Measurements from ENCODE around the gene NCMAP.

NCMAP gene

DNA sequence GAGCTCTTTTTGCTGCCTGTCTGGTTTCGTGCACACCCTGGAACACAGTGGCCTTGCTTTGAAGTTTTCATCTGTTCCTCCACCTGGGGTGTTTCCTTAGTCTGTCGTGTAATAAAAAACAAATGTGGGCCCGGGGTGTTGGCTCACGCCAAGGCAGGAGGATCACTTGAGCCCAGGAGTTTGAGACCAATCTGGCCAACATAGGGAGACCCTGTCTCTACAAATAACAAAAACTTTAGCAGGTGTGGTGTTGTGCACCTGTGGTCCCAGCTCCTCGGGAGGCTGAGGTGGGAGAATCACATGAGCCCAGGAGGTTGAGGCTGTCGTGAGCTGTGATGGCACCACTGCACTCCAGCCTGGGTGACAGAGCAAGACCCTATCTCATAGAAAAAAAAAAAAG, 4.5 kb downstream of the NCMAP start:
- H3K4me3 ChIP-seq (ENCODE audit: low read depth, low read length): no peak overlapping the region
- DNase-seq (ENCODE audit: low read depth): no peak
- no peak for TF ChIP-seq CTCF (conservative IDR thresholded peaks at IDR 0.05; ENCODE audit: low read depth, low read length)

GRCh38 chr1:24562625-24563024, 6.7 kb downstream of the NCMAP start:
- peak; percentile 21 for DNase-seq (ENCODE audit: low read depth)
- TF ChIP-seq CTCF (conservative IDR thresholded peaks at IDR 0.05; ENCODE audit: low read depth, low read length): no peak

DNA sequence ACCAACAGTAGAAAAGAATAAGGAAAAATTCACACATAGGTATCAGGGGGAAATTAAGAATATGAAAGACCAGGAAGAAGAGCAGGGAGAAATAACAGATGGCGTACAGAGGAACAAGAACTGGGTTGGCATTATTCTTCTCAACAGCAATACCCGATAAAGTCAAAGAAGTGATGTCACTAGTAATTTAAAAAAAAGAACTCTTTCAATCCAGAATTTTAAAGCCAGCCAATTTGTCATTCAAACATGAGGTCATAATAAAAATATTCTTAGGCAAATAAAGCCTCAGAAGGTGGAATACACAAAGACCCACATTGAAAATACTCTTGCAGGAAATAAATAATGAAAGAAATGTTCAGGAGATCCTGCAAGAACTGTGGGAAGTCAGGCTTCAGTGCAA, 8.8 kb downstream of the NCMAP start:
- no peak for DNase-seq (ENCODE audit: low read depth)
- no peak overlapping the region for H3K4me3 ChIP-seq (ENCODE audit: low read depth, low read length)

More at GRCh38 chr1:24562625-24563024, 6.7 kb downstream of the NCMAP start:
- H3K4me3 ChIP-seq (ENCODE audit: low read depth, low read length): no peak overlapping the region

DNA sequence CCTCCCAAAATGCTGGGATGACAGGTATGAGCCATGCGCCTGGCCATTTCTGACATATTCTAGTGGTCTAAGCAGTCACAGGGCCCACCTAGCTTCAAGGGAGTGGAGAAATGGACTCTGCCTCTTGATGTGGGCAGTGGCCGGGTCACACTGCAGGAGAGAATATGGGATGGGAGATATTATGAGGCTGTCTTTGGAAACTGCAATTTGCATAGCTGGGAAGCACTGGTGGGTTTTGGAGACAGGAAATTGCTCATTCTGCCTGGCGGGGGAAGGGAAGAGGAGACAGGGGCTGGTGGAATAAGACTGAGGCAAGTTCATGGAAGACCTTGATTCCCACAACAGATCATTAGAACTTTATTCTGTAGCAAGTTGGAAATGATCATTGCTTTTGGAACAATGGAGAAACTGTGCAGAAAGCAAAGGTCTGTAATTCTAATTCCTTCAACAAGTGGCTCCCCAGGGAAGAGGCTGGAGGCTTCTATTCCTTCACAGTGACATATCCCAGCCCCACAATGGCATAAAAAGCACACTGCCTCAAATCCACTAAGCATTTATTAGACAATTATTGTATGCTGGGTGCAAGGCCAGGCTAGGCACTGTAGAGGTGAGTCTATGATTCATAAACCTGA, 10.5 kb downstream of the NCMAP start:
- DNase-seq (ENCODE audit: low read depth): peak; percentile 32
- TF ChIP-seq CTCF (conservative IDR thresholded peaks at IDR 0.05; ENCODE audit: low read depth, low read length): no peak
- no peak overlapping the region for H3K4me3 ChIP-seq (ENCODE audit: low read depth, low read length)

More for the DNA sequence above, 8.8 kb downstream of the NCMAP start:
- TF ChIP-seq CTCF (conservative IDR thresholded peaks at IDR 0.05; ENCODE audit: low read depth, low read length): no peak

DNA sequence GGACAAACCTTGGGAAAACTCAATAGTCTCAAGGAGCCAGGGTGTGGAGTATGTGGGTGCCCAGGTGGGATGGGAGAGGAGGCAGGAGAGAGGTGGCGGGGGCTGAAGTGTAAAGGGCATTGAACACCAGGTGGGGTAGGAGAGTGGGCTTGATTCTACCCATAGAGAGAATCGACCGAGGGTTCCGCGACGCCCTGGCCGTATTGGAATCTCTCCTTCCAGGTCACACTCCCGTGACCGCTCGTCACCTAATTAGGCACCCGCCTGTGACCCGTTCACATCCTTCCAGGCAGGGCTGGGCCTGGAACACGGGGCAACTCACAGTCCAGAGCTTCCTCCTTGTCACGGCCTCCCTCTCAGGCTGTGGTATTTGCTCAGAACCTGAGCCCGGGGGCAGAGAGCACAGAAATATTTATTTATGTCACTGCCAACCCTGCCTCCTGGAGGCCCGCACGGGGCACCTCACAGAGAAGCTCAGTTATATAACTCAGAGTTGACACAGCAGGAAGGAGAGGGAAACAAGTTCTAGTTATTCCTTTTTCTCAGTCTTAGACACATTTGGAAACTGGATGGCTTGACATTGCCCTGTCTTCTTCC, 12.0 kb downstream of the NCMAP start:
- DNase-seq (ENCODE audit: low read depth): peak; percentile 15
- no peak overlapping the region for H3K4me3 ChIP-seq (ENCODE audit: low read depth, low read length)
- TF ChIP-seq CTCF (conservative IDR thresholded peaks at IDR 0.05; ENCODE audit: low read depth, low read length): no peak

DNA sequence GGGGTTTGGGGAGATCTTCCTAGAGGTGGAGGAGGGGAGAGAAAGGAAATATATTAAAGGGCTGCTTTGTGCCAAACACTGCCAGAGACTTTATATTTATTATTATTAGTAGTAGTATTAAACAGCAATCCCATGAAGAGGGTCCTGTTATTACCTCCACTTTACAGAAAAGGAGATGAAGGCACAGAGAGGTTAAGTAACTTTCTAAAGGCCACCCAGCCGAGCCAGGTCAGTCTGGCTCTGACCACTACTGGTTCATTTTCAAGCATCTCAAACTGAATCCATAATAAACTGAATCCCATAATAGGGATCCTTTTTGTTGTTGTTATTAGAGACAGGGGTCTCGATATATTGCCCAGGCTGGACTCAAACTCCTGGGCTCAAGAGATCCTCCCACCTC, 12.6 kb downstream of the NCMAP start:
- no peak overlapping the region for H3K4me3 ChIP-seq (ENCODE audit: low read depth, low read length)
- DNase-seq (ENCODE audit: low read depth): no peak
- no peak for TF ChIP-seq CTCF (conservative IDR thresholded peaks at IDR 0.05; ENCODE audit: low read depth, low read length)
